ENCODE data around the gene CHL1.

The CHL1 gene

GRCh38 chr3:217099-217813 lies 20.7 kb downstream of the CHL1 start:
- DNase-seq (ENCODE audit: low spot score) = no peak

- DNase-seq (ENCODE audit: low spot score) = no peak
Measured at GRCh38 chr3:217948-218347, 21.4 kb downstream of the CHL1 start.

GRCh38 chr3:228442-229182 lies 32.0 kb downstream of the CHL1 start:
- no peak for DNase-seq (ENCODE audit: low spot score)

- no peak for DNase-seq (ENCODE audit: low spot score)
Measured at GRCh38 chr3:229183-229661, 32.7 kb downstream of the CHL1 start.

- no peak for DNase-seq (ENCODE audit: low spot score)
Measured at GRCh38 chr3:236881-237280, 40.3 kb downstream of the CHL1 start.

GRCh38 chr3:242602-243355 lies 46.2 kb downstream of the CHL1 start:
- DNase-seq (ENCODE audit: low spot score) = no peak

- no peak for DNase-seq (ENCODE audit: low spot score)
Measured at GRCh38 chr3:243356-243725, 46.8 kb downstream of the CHL1 start.

- no peak for DNase-seq (ENCODE audit: low spot score)
Measured at GRCh38 chr3:244041-244440, 47.5 kb downstream of the CHL1 start.

GRCh38 chr3:247916-248315 lies 51.4 kb downstream of the CHL1 start:
- DNase-seq (ENCODE audit: low spot score) = no peak

GRCh38 chr3:248864-249520 lies 52.4 kb downstream of the CHL1 start:
- DNase-seq (ENCODE audit: low spot score) = no peak

- no peak for DNase-seq (ENCODE audit: low spot score)
Measured at GRCh38 chr3:249587-250262, 53.2 kb downstream of the CHL1 start.

GRCh38 chr3:256501-256900 lies 59.9 kb downstream of the CHL1 start:
- DNase-seq (ENCODE audit: low spot score) = no peak

- no peak for DNase-seq (ENCODE audit: low spot score)
Measured at GRCh38 chr3:257826-258225, 61.3 kb downstream of the CHL1 start.

GRCh38 chr3:260898-261297 lies 64.3 kb downstream of the CHL1 start:
- DNase-seq (ENCODE audit: low spot score) = no peak

GRCh38 chr3:263393-263792 lies 66.8 kb downstream of the CHL1 start:
- DNase-seq (ENCODE audit: low spot score) = no peak

- DNase-seq (ENCODE audit: low spot score) = no peak
Measured at GRCh38 chr3:264394-265156, 68.0 kb downstream of the CHL1 start.

- no peak for DNase-seq (ENCODE audit: low spot score)
Measured at GRCh38 chr3:267101-267500, 70.5 kb downstream of the CHL1 start.

- no peak for DNase-seq (ENCODE audit: low spot score)
Measured at GRCh38 chr3:270688-271087, 74.1 kb downstream of the CHL1 start.

- no peak for DNase-seq (ENCODE audit: low spot score)
Measured at GRCh38 chr3:274927-275326, 78.4 kb downstream of the CHL1 start.

- DNase-seq (ENCODE audit: low spot score) = no peak
Measured at GRCh38 chr3:277873-278272, 81.3 kb downstream of the CHL1 start.

Measured in activated CD4-positive, alpha-beta T cell treated with anti-CD3 and anti-CD28 coated beads, Interleukin-2, Interleukin-4, amounts not matched to agents 100 ng/mL and 50 ng/mL, durations not matched to agents 16 hours and 8 hours (primary cell).